H9 (cell line): Measurements from ENCODE around the gene ADGRB3. TPM values are rescaled to one million over a fixed set of nuclear protein-coding genes. Genes with fewer than 3 reads are reported as not detected.

ENCODE experiments used
- DNase-seq: peaks from one replicate; pipeline ENCODE4 v3.0.0-alpha.2; 2017
- H2AFZ ChIP-seq: one replicate; pipeline ENCODE4 v1.6.1; 2013; ENCODE audit warnings: mild to moderate bottlenecking, low read length, control low read depth, moderate library complexity
- H2AK5ac ChIP-seq: 2 replicates; pipeline ENCODE4 v1.6.1; 2013; ENCODE audit warnings: low read length, control low read depth, mixed read lengths; ENCODE audit not compliant: insufficient read length
- H2BK120ac ChIP-seq: one replicate; pipeline ENCODE4 v1.6.1; 2013; ENCODE audit warnings: low read depth, mild to moderate bottlenecking, low read length, control low read depth, inconsistent platforms; ENCODE audit not compliant: poor library complexity, severe bottlenecking
- H2BK12ac ChIP-seq: 2 replicates; pipeline ENCODE4 v1.6.1; 2013; ENCODE audit warnings: low read length, control low read depth, mixed read lengths, low read depth; ENCODE audit not compliant: insufficient read length
- H2BK15ac ChIP-seq: 2 replicates; pipeline ENCODE4 v1.6.1; 2013; ENCODE audit warnings: low read depth, low read length, control low read depth
- H2BK20ac ChIP-seq: one replicate; pipeline ENCODE4 v1.6.1; 2013; ENCODE audit warnings: low read depth, mild to moderate bottlenecking, low read length, control low read depth, inconsistent platforms; ENCODE audit not compliant: poor library complexity, severe bottlenecking
- H2BK5ac ChIP-seq: 2 replicates; pipeline ENCODE4 v1.6.1; 2013; ENCODE audit warnings: low read length, control low read depth, mixed read lengths; ENCODE audit not compliant: insufficient read length
- H3K14ac ChIP-seq: 2 replicates; pipeline ENCODE4 v1.6.1; 2013; ENCODE audit warnings: low read length, control low read depth; ENCODE audit not compliant: insufficient read depth
- H3K18ac ChIP-seq: 2 replicates; pipeline ENCODE4 v1.6.1; 2013; ENCODE audit warnings: low read depth, mild to moderate bottlenecking, mixed read lengths, low read length, control low read depth; ENCODE audit not compliant: insufficient read length
- H3K23ac ChIP-seq: 2 replicates; pipeline ENCODE4 v1.6.1; 2013; ENCODE audit warnings: low read length, control low read depth, mixed read lengths, low read depth; ENCODE audit not compliant: insufficient read length
- H3K23me2 ChIP-seq: 2 replicates; pipeline ENCODE4 v1.6.1; 2013; ENCODE audit warnings: low read depth, mild to moderate bottlenecking, mixed read lengths, low read length, control low read depth; ENCODE audit not compliant: insufficient read length, poor library complexity, severe bottlenecking
- H3K27ac ChIP-seq: 2 replicates; pipeline ENCODE4 v1.5.1; 2013; ENCODE audit warnings: low read length, control low read depth, mixed read lengths, low read depth; ENCODE audit not compliant: insufficient read length
- H3K27me3 ChIP-seq: 2 replicates; pipeline ENCODE4 v1.6.1; 2013; ENCODE audit warnings: low read length, control low read depth, inconsistent platforms; ENCODE audit not compliant: insufficient read depth
- H3K4ac ChIP-seq: 2 replicates; pipeline ENCODE4 v1.6.1; 2013; ENCODE audit warnings: low read depth, mild to moderate bottlenecking, control low read depth, inconsistent platforms, low read length, moderate library complexity
- H3K4me1 ChIP-seq: 2 replicates; pipeline ENCODE4 v1.6.1; 2013; ENCODE audit warnings: low read length, control low read depth, inconsistent platforms; ENCODE audit not compliant: insufficient read depth
- H3K4me2 ChIP-seq: 2 replicates; pipeline ENCODE4 v1.6.1; 2013; ENCODE audit warnings: low read length, control low read depth, mixed read lengths; ENCODE audit not compliant: insufficient read length, insufficient read depth
- H3K56ac ChIP-seq: 2 replicates; pipeline ENCODE4 v1.6.1; 2013; ENCODE audit warnings: low read depth, mild to moderate bottlenecking, mixed read lengths, low read length, control low read depth; ENCODE audit not compliant: insufficient read length
- H3K79me1 ChIP-seq: 2 replicates; pipeline ENCODE4 v1.6.1; 2013; ENCODE audit warnings: low read depth, mild to moderate bottlenecking, moderate library complexity, low read length, control low read depth, inconsistent platforms; ENCODE audit not compliant: insufficient read depth, poor library complexity, severe bottlenecking
- H3K79me2 ChIP-seq: 2 replicates; pipeline ENCODE4 v1.6.1; 2013; ENCODE audit warnings: low read length, control low read depth, inconsistent platforms; ENCODE audit not compliant: insufficient read depth
- H3K9ac ChIP-seq: 2 replicates; pipeline ENCODE4 v1.6.1; 2013; ENCODE audit warnings: low read length, control low read depth, mixed read lengths; ENCODE audit not compliant: insufficient read length; ENCODE audit errors: extremely low read depth
- H3K9me3 ChIP-seq: one replicate; pipeline ENCODE4 v1.6.1; 2013; ENCODE audit warnings: low read depth, low read length, inconsistent platforms; ENCODE audit not compliant: control insufficient read depth
- H3T11ph ChIP-seq: one replicate; pipeline ENCODE4 v1.6.1; 2013; ENCODE audit warnings: mild to moderate bottlenecking, low read length, control low read depth, inconsistent platforms
- H4K20me1 ChIP-seq: one replicate; pipeline ENCODE4 v1.6.1; 2013; ENCODE audit not compliant: control insufficient read depth, insufficient read length, insufficient read depth
- H4K5ac ChIP-seq: 2 replicates; pipeline ENCODE4 v1.6.1; 2013; ENCODE audit warnings: low read depth, mild to moderate bottlenecking, mixed read lengths, low read length, control low read depth; ENCODE audit not compliant: insufficient read length
- H4K8ac ChIP-seq: replicated peaks from 2 replicates; pipeline ENCODE4 v1.6.1; 2013; ENCODE audit warnings: low read length, control low read depth, mixed read lengths, low read depth; ENCODE audit not compliant: insufficient read length
- H4K91ac ChIP-seq: 2 replicates; pipeline ENCODE4 v1.6.1; 2013; ENCODE audit warnings: low read depth, mild to moderate bottlenecking, moderate library complexity, mixed read lengths, low read length, control low read depth; ENCODE audit not compliant: insufficient read length
- H3K27ac Mint-ChIP-seq, 3 experiments: 2 replicates in 2 of 3; 3 replicates in 1 of 3; pipeline ENCODE4 v1.8.0; 2020 to 2021; ENCODE audit warnings: mixed read lengths in 3 of 3, mild to moderate bottlenecking in 1 of 3, moderate library complexity in 1 of 3
- H3K27me3 Mint-ChIP-seq: 2 replicates; pipeline ENCODE4 v1.8.0; 2021; ENCODE audit warnings: low read depth, mild to moderate bottlenecking, moderate library complexity, mixed read lengths
- H3K36me3 Mint-ChIP-seq, 3 experiments: 2 replicates in 2 of 3; 3 replicates in 1 of 3; pipeline ENCODE4 v1.8.0; 2020 to 2021; ENCODE audit warnings: low read depth in 3 of 3, mixed read lengths in 3 of 3; ENCODE audit not compliant: insufficient read depth in 1 of 3
- H3K4me1 Mint-ChIP-seq, 2 experiments: 2 replicates each; pipeline ENCODE4 v1.8.0; 2020; ENCODE audit warnings: mixed read lengths in 2 of 2
- H3K4me3 Mint-ChIP-seq, 2 experiments: 2 replicates in 1 of 2; 3 replicates in 1 of 2; pipeline ENCODE4 v1.8.0; 2020 to 2021; ENCODE audit warnings: mild to moderate bottlenecking in 2 of 2, mixed read lengths in 2 of 2, moderate library complexity in 1 of 2
- H3K9me3 Mint-ChIP-seq, 2 experiments: 2 replicates in 1 of 2; 3 replicates in 1 of 2; pipeline ENCODE4 v1.8.0; 2020; ENCODE audit warnings: mild to moderate bottlenecking in 2 of 2, mixed read lengths in 2 of 2, moderate library complexity in 1 of 2
- WGBS: extraction: QIAGEN DNeasy Blood & Tissue Kit; methylation state at CpG from one replicate; pipeline ENCODE4 v1.1.7; 2013; ENCODE audit warnings: missing lambda C conversion rate, low lambda C conversion rate, mixed read lengths; ENCODE audit not compliant: insufficient read length; ENCODE audit errors: extremely low coverage; 5-methylcytosine and 5-hydroxymethylcytosine counted together
- total RNA-seq: library from RNA; stranded (reverse); gene quantifications from 2 replicates; pipeline ENCODE4 v1.2.1, GENCODE V29; 2021
- TF ChIP-seq, protein P1 (sequence below): fragments of 200-600 bp; sonication (generic); conservative IDR thresholded peaks from 3 replicates; pipeline ENCODE4 v1.8.0; 2021; ENCODE audit warnings: antibody characterized with exemption, mild to moderate bottlenecking

ADGRB3 gene
- total RNA-seq, 1 experiment from 2014 or later = 0.37 TPM

DNA sequence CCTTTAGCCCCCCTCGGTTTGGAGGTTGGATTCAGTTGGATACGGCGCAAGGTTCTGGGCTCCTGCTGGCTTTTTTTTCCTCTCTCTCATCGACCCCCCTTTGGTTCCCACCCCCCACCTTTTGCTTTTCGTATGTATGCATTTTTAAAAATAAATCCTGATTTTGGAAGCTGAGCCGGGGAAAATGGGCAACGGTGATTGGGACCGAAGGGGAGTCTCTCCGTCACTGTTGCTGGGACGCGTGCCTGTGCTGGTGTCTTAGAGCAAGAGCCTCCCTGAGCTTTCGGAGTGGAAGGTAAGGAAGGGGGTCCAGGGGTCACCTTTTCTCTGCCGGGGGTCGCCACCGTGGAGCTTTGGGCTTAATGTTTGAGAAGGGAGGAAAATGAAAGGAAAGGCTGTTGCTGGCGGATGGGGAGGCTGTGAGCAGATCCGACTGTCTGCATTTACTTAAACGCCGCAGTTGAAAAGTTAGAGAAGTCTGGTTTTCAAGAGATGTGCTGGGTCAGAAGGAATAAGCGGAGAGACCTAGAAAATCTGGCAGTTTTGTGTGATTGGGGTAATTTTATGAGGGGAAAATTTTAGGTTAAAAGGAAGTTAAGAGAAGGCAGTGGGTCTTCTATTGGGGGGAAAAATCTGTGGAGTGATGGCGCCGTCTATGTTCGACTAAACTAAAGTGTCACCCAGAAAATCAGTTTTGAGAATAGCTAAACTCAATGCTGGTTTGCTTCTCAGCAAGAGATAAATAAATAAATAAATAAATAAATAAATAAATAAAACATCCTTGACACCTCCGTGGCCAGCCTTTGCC, 828 bp downstream of the ADGRB3 start:
- peak overlapping the region; percentile 78 for H3K9ac ChIP-seq
- H2AK5ac ChIP-seq = no peak overlapping the region
- no peak overlapping the region for H2BK5ac ChIP-seq
- H3K23ac ChIP-seq = no peak overlapping the region
- H2AFZ ChIP-seq = peak overlapping the region; percentile 86
- H3K27ac ChIP-seq = no peak overlapping the region
- no peak overlapping the region for H3K14ac ChIP-seq
- no CpG with 5 or more reads among the region's 24 CpGs for WGBS
- no peak overlapping the region for H4K91ac ChIP-seq
- no peaks in the 10 kb centered on the region for H3K36me3 Mint-ChIP-seq
- peaks cover 6% of the 10 kb centered on the region; the same call in 1 of the 2 replicates for H3K4me1 ChIP-seq
- no peaks in the 10 kb centered on the region for H3K9me3 ChIP-seq
- no peak overlapping the region for H3T11ph ChIP-seq
- H3K27ac Mint-ChIP-seq = no peak overlapping the region; a peak in 1 of 7 replicates
- H2BK120ac ChIP-seq = no peak overlapping the region
- H3K79me1 ChIP-seq = no peaks in the 10 kb centered on the region
- peaks cover 4% of the 10 kb centered on the region; the same call in 1 of the 2 replicates for H3K27me3 ChIP-seq
- H3K56ac ChIP-seq = no peak overlapping the region
- no peaks in the 10 kb centered on the region for H3K79me2 ChIP-seq
- no peak overlapping the region for H4K5ac ChIP-seq
- H3K4me3 Mint-ChIP-seq = peak overlapping the region; percentile 89 to 96
- no peaks in the 10 kb centered on the region for H4K20me1 ChIP-seq
- no peak overlapping the region for H2BK12ac ChIP-seq
- no peak overlapping the region for H2BK20ac ChIP-seq
- no peak overlapping the region for H3K18ac ChIP-seq
- no peak overlapping the region for H4K8ac ChIP-seq
- TF ChIP-seq, protein P1, sequence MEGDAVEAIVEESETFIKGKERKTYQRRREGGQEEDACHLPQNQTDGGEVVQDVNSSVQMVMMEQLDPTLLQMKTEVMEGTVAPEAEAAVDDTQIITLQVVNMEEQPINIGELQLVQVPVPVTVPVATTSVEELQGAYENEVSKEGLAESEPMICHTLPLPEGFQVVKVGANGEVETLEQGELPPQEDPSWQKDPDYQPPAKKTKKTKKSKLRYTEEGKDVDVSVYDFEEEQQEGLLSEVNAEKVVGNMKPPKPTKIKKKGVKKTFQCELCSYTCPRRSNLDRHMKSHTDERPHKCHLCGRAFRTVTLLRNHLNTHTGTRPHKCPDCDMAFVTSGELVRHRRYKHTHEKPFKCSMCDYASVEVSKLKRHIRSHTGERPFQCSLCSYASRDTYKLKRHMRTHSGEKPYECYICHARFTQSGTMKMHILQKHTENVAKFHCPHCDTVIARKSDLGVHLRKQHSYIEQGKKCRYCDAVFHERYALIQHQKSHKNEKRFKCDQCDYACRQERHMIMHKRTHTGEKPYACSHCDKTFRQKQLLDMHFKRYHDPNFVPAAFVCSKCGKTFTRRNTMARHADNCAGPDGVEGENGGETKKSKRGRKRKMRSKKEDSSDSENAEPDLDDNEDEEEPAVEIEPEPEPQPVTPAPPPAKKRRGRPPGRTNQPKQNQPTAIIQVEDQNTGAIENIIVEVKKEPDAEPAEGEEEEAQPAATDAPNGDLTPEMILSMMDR = no peak
- H3K4ac ChIP-seq = no peak overlapping the region
- H3K9me3 Mint-ChIP-seq = no peaks in the 10 kb centered on the region; a peak in 3 of 5 replicates
- peak overlapping the region; percentile 93 for H3K4me2 ChIP-seq
- peaks cover 32 to 35% of the 10 kb centered on the region in 2 experiments for H3K4me1 Mint-ChIP-seq
- H3K27me3 Mint-ChIP-seq = peaks cover 83% of the 10 kb centered on the region
- H3K23me2 ChIP-seq = peaks cover 25% of the 10 kb centered on the region
- DNase-seq = peak; percentile 33
- H2BK15ac ChIP-seq = no peak overlapping the region
